Kidney (tissue), 14 donors: ENCODE data around the gene ADAMTSL2. TPM values are rescaled to one million over a fixed set of nuclear protein-coding genes. Genes with fewer than 3 reads are reported as not detected.

Experiments
- DNase-seq, 5 donors: peaks; one replicate each; pipeline ENCODE4 v3.0.0-alpha.2; 2013 to 2020
- FAIRE-seq: peaks from 2 replicates; lab custom pipeline; 2012; peaks lifted over from hg19 to GRCh38; lab: Jason Lieb, UNC
- H3K27ac ChIP-seq, 2 donors: one replicate each; pipeline ENCODE4 v1.7.0; 2013; ENCODE audit warnings: low read depth in 2 of 2, low read length in 2 of 2, inconsistent platforms in 1 of 2
- H3K27me3 ChIP-seq: one replicate; pipeline ENCODE4 v1.7.1; 2013; ENCODE audit warnings: low read length, inconsistent platforms; ENCODE audit not compliant: control insufficient read depth, insufficient read depth
- H3K36me3 ChIP-seq, 3 donors: one replicate each; pipeline versions ENCODE4 v1.7.0 to v1.7.1; 2013; ENCODE audit warnings: low read length in 3 of 3, control low read depth in 1 of 3, inconsistent platforms in 1 of 3; ENCODE audit not compliant: insufficient read depth in 3 of 3, control insufficient read depth in 2 of 3
- H3K4me1 ChIP-seq, 3 donors: one replicate each; pipeline versions ENCODE4 v1.7.0 to v1.7.1; 2013; ENCODE audit warnings: low read length in 3 of 3, inconsistent platforms in 1 of 3, low read depth in 1 of 3; ENCODE audit not compliant: control insufficient read depth in 2 of 3, insufficient read depth in 2 of 3
- H3K4me3 ChIP-seq, 3 donors: one replicate each; pipeline versions ENCODE4 v1.7.0 to v1.8.1; 2013; ENCODE audit warnings: low read length in 3 of 3, control low read depth in 1 of 3, inconsistent platforms in 1 of 3
- H3K9ac ChIP-seq, 3 donors: one replicate each; pipeline versions ENCODE4 v1.7.0 to v1.7.1; 2013; ENCODE audit warnings: low read length in 3 of 3, control low read depth in 1 of 3, inconsistent platforms in 1 of 3
- H3K9me3 ChIP-seq, 3 donors: one replicate each; pipeline versions ENCODE4 v1.7.0 to v1.7.1; 2013; ENCODE audit warnings: low read length in 3 of 3, control low read depth in 1 of 3, inconsistent platforms in 1 of 3; ENCODE audit not compliant: control insufficient read depth in 2 of 3, insufficient read depth in 1 of 3
- CTCF ChIP-seq: IDR thresholded peaks from 3 replicates; pipeline ENCODE4 v1.5.1; 2012; ENCODE audit warnings: mild to moderate bottlenecking, moderate library complexity, borderline replicate concordance; ENCODE audit not compliant: insufficient read depth; ENCODE audit errors: extremely low read depth
- intact Hi-C: fragments of 100-400 bp; cut with DNase I; formaldehyde crosslinking; loops from one replicate; pipeline ENCODE4 v1.11.1; 2022
- polyA plus RNA-seq: library from polyadenylated mRNA; stranded (reverse); fragments of 350-450 nt; fragmentation: Illumina TruSeq; extraction: RNeasy Lipid Tissue Mini Kit (QIAGEN cat#74804); gene quantifications from one replicate; pipeline ENCODE4 v1.2.3, GENCODE V29; 2014; ENCODE audit warnings: low read depth, low replicate concordance; ENCODE audit not compliant: insufficient read depth
- total RNA-seq: library from RNA; stranded (reverse); fragmentation: NEBNext Ultra II Directional; extraction: Animal tissue kit (Norgen Biotek cat#: 25700); gene quantifications from one replicate; pipeline ENCODE4 v1.2.1, GENCODE V29; 2021
- donor health status: control.
- donor health status: control.
- donor health status: control.
- donor health status: control.
- donor health status: control.
- donor health status: DM: yes; HTN: yes; CAD: no.
- donor health status: Normal renal cell carcinoma (clear cell type).

The ADAMTSL2 gene
- total and polyA plus RNA-seq, 2 donors from 2014 or later, result 20.0 to 32.1 TPM

- no peak overlapping the region for H3K4me3 ChIP-seq
- H3K36me3 ChIP-seq, result no peaks in the 10 kb centered on the region
- no peaks in the 10 kb centered on the region for H3K9me3 ChIP-seq
- peaks cover 0 to 14% (median 3%) of the 10 kb centered on the region in 3 donors for H3K4me1 ChIP-seq
- no peaks in the 10 kb centered on the region for H3K27me3 ChIP-seq
- no peak overlapping the region for H3K27ac ChIP-seq
- intact Hi-C loops, result no loop called here
- no peak overlapping the region for H3K9ac ChIP-seq
- FAIRE-seq (no peak), DNase-seq (peak in 1 of 5 donors; percentile 6)
- TF ChIP-seq CTCF, result no peak
Observed at GRCh38 chr9:133495327-133496293, 38.9 kb upstream of the ADAMTSL2 start.

- no peak for TF ChIP-seq CTCF
- H3K4me3 ChIP-seq, result no peak overlapping the region
- H3K27me3 ChIP-seq, result no peaks in the 10 kb centered on the region
- H3K9me3 ChIP-seq, result peaks cover 0 to 8% (median 3%) of the 10 kb centered on the region in 3 donors
- H3K27ac ChIP-seq, result no peak overlapping the region
- H3K9ac ChIP-seq, result no peak overlapping the region
- no peak for FAIRE-seq
- intact Hi-C loops, result no loop called here
- DNase-seq, result peak in 1 of 5 donors; percentile 78
- peaks cover 0 to 12% (median 3%) of the 10 kb centered on the region in 3 donors for H3K4me1 ChIP-seq
- no peaks in the 10 kb centered on the region for H3K36me3 ChIP-seq
Observed at GRCh38 chr9:133496861-133497842, 37.4 kb upstream of the ADAMTSL2 start.

GRCh38 chr9:133499132-133499891, 35.2 kb upstream of the ADAMTSL2 start:
- FAIRE-seq (no peak), DNase-seq (peak in 2 of 5 donors; percentile 79 to 94)
- H3K27ac ChIP-seq, result peak overlapping the region in 1 of 2 donors; percentile 33
- H3K36me3 ChIP-seq, result no peaks in the 10 kb centered on the region
- no peak for TF ChIP-seq CTCF
- H3K27me3 ChIP-seq, result no peaks in the 10 kb centered on the region
- peaks cover 0 to 12% (median 5%) of the 10 kb centered on the region in 3 donors for H3K9me3 ChIP-seq
- intact Hi-C loops, result no loop called here
- H3K9ac ChIP-seq, result no peak overlapping the region
- H3K4me3 ChIP-seq, result no peak overlapping the region
- H3K4me1 ChIP-seq, result peaks cover 0 to 7% (median 3%) of the 10 kb centered on the region in 3 donors
